Adrenal gland (tissue), 12 donors: ENCODE measurements around the gene PTBP2. TPM values are rescaled to one million over a fixed set of nuclear protein-coding genes. Genes with fewer than 3 reads are reported as not detected.
"Not testable (repeated sequence)": the region's sequence is repeated elsewhere in the genome, so short reads cannot be mapped to it uniquely, and the experiment has no call there.

ENCODE experiments used
- DNase-seq, 7 donors: peaks; one replicate each; pipeline ENCODE4 v3.0.0-alpha.2; 2019 to 2020
- H3K27ac ChIP-seq, 5 donors: fragments of 200-600 bp; sonication (generic) in 4 of 5; 1 replicate in 3 of 5; 2 replicates in 2 of 5; pipeline versions ENCODE4 v1.5.1 to v1.8.0; 2016 to 2020; ENCODE audit warnings: mild to moderate bottlenecking in 1 of 5
- H3K27me3 ChIP-seq: fragments of 200-600 bp; 2 replicates; pipeline ENCODE4 v1.8.0; 2021
- H3K36me3 ChIP-seq, 2 donors: fragments of 200-600 bp; replicated peaks in 1 of 2; 1 replicate in 1 of 2; 2 replicates in 1 of 2; pipeline versions ENCODE4 v1.5.1 to v1.8.0; 2018 to 2022
- H3K4me1 ChIP-seq, 2 donors: fragments of 200-600 bp; replicated peaks in 1 of 2; 1 replicate in 1 of 2; 2 replicates in 1 of 2; pipeline versions ENCODE4 v1.5.1 to v1.8.0; 2018 to 2021
- H3K4me3 ChIP-seq, 4 donors: fragments of 200-600 bp; sonication (generic) in 3 of 4; one replicate each; pipeline ENCODE4 v1.5.1; 2016 to 2018
- H3K9me3 ChIP-seq, 3 donors: fragments of 200-600 bp; sonication (generic) in 1 of 3; replicated peaks in 1 of 3; 1 replicate in 2 of 3; 2 replicates in 1 of 3; pipeline versions ENCODE4 v1.5.1 to v1.8.0; 2016 to 2021
- CTCF ChIP-seq, 6 experiments: fragments of 450-650 bp in 4 of 6; fragments of 200-600 bp in 2 of 6; sonication (generic) in 1 of 6; IDR thresholded peaks; 1 replicate in 5 of 6; 2 replicates in 1 of 6; pipeline versions ENCODE4 v1.5.1 to v1.8.0; 2016 to 2021; ENCODE audit warnings: antibody characterized with exemption in 6 of 6, mild to moderate bottlenecking in 2 of 6, moderate library complexity in 1 of 6
- POLR2A ChIP-seq, 2 donors: fragments of 450-650 bp; IDR thresholded peaks; one replicate each; pipeline ENCODE4 v1.6.1; 2017; ENCODE audit warnings: antibody characterized with exemption in 2 of 2, mild to moderate bottlenecking in 2 of 2, moderate library complexity in 1 of 2
- WGBS, 4 donors: extraction: QIAGEN DNeasy Blood & Tissue Kit in 2 of 4; methylation state at CpG; one replicate each; pipeline versions ENCODE4 v1.1.5 to v1.1.7; 2013 to 2017; 5-methylcytosine and 5-hydroxymethylcytosine counted together
- intact Hi-C, 2 donors: fragments of 100-400 bp; cut with DNase I; formaldehyde crosslinking; loops; one replicate each; pipeline versions ENCODE4 v1.14.1 to v1.15.0; 2022 to 2023
- polyA plus RNA-seq, 3 donors: library from polyadenylated mRNA; stranded (reverse); fragments of 200-250 nt in 2 of 3; fragments of 350-450 nt in 1 of 3; fragmentation: Illumina TruSeq in 1 of 3; extraction: RNeasy Lipid Tissue Mini Kit (QIAGEN cat#74804) in 1 of 3; gene quantifications; one replicate each; pipeline ENCODE4 v1.2.3, GENCODE V29; 2013 to 2014
- total RNA-seq, 9 donors: library from RNA; depleted of rRNA in 4 of 9; stranded (reverse); fragments of >200 nt in 4 of 9; fragments of 120-200 nt in 1 of 9; fragmentation: NEBNext Ultra II Directional in 1 of 9; extraction: Animal tissue kit (Norgen Biotek cat#: 25700) in 1 of 9; gene quantifications; one replicate each; pipeline versions ENCODE4 v1.1.0 to v1.2.4, GENCODE V29; 2013 to 2023
- donor health status: healthy with polysubstance abuse.
- donor health status: Bipolar disorder and iron deficiency.
- donor health status: DM: yes; HTN: yes; CAD: no.
- donor health status: DM: no; HTN: no; CAD: no.
- donor health status: DM: no; HTN: no; CAD: no.
- donor health status: DM: yes; HTN: yes; CAD: no.

The PTBP2 gene
- total and polyA plus RNA-seq, 12 donors = 6.2 to 42.4 (median 20.1) TPM

GRCh38 chr1:96782206-96782605 is 60.6 kb downstream of the PTBP2 start:
- no peak for TF ChIP-seq CTCF (IDR thresholded peaks at IDR 0.05)
- TF ChIP-seq POLR2A (IDR thresholded peaks at IDR 0.05) = no peak
- Histone ChIP-seq H3K4me1 (no peaks in the 10 kb centered on the region), H3K27ac (no peak overlapping the region), H3K27me3 (no peaks in the 10 kb centered on the region), H3K4me3 (no peak overlapping the region), H3K9me3 (no peaks in the 10 kb centered on the region), H3K36me3 (peaks cover 0 to 22% of the 10 kb centered on the region in 2 donors)
- DNase-seq = no peak
- intact Hi-C loops = no loop called here

GRCh38 chr1:96782856-96783255 is 61.3 kb downstream of the PTBP2 start:
- H3K36me3 ChIP-seq = peaks cover 0 to 23% of the 10 kb centered on the region in 2 donors
- no peak for TF ChIP-seq CTCF (IDR thresholded peaks at IDR 0.05)
- no peak for TF ChIP-seq POLR2A (IDR thresholded peaks at IDR 0.05)
- no peak for DNase-seq

DNA sequence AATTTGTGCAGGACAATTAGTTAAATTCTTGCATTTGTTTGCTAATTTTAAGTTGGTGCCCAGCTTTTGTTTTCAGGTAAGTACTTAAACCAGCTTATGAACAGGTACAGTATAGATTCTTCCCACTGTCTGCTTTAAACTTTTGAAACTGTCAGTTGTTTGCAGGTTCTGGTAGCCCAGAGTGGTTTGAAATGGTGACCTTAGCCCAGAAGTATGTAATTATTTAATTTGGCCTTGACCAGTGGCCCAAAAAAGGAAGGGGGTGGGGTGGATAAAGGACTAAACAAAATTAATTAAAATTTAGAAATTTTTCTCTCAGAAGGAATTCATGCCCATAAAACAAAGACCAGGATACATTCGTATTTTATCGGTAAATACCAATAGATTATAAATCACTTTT is 69.0 kb downstream of the PTBP2 start:
- Histone ChIP-seq H3K36me3 (peaks cover 0 to 10% of the 10 kb centered on the region in 2 donors), H3K4me1 (peaks cover 0 to 6% of the 10 kb centered on the region in 2 donors), H3K27me3 (no peaks in the 10 kb centered on the region), H3K27ac (no peak overlapping the region), H3K9me3 (no peaks in the 10 kb centered on the region), H3K4me3 (no peak overlapping the region)
- TF ChIP-seq POLR2A (IDR thresholded peaks at IDR 0.05) = no peak
- TF ChIP-seq CTCF (IDR thresholded peaks at IDR 0.05) = no peak
- intact Hi-C loops = no loop called here
- no peak for DNase-seq
- WGBS, 4 donors = 94 to 97% (median 97%) methylated on average over 2 of the region's 2 CpGs

More at GRCh38 chr1:96782856-96783255, 61.3 kb downstream of the PTBP2 start:
- Histone ChIP-seq H3K27me3 (no peaks in the 10 kb centered on the region), H3K4me1 (no peaks in the 10 kb centered on the region), H3K9me3 (no peaks in the 10 kb centered on the region), H3K4me3 (no peak overlapping the region), H3K27ac (no peak overlapping the region)
- intact Hi-C loops = no loop called here

DNA sequence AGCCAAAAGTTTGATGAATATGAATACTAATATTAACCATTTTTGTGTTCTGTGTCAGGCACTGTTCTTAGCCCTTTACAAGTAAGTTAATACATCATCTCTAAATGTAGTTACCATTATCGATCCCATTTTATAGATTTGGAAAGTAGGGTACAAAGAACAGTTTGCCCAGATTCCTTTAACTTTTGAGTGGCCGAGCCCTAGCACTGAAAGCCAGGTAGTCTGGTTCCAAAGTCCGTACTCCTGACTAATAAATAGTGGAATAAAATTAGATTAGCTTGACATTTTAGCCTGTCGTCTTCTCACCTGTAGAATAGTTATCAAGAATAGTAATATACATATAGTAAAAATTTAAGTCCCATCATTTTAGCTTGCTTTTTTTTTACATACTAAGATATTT is 70.6 kb downstream of the PTBP2 start:
- intact Hi-C loops = no loop called here

DNA sequence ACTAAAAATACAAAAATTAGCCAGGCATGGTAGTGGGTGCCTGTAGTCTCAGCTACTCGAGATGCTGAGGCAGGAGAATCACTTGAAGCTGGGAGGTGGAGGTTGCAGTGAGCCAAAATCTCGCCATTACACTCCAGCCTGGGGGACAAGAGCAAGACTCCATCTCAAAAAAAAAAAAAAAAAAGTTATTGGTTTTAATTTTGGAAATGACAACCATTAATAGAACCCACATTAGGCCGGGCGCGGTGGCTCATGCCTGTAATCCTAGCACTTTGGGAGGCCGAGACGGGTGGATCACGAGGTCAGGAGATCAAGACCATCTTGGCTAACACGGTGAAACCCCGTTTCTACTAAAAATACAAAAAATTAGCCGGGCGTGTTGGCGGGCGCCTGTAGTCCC is 80.1 kb downstream of the PTBP2 start:
- 94 to 99% (median 97%) methylated on average over 8 to 14 of the region's 14 CpGs for WGBS, 4 donors
- H3K36me3 ChIP-seq, H3K27me3 ChIP-seq, H3K4me3 ChIP-seq, H3K4me1 ChIP-seq, intact Hi-C loops, H3K27ac ChIP-seq, DNase-seq, H3K9me3 ChIP-seq: not testable (repeated sequence)

More for the DNA sequence above, 70.6 kb downstream of the PTBP2 start:
- no peak for DNase-seq
- H3K36me3 ChIP-seq = peaks cover 0 to under 1% of the 10 kb centered on the region in 2 donors
- TF ChIP-seq CTCF (IDR thresholded peaks at IDR 0.05) (no peak), POLR2A (IDR thresholded peaks at IDR 0.05) (no peak)
- peaks cover 0 to 6% of the 10 kb centered on the region in 2 donors for H3K4me1 ChIP-seq
- no peaks in the 10 kb centered on the region for H3K9me3 ChIP-seq
- no peak overlapping the region for H3K27ac ChIP-seq
- WGBS, 4 donors = 95 to 99% (median 99%) methylated on average over 4 of the region's 4 CpGs
- H3K27me3 ChIP-seq = no peaks in the 10 kb centered on the region
- H3K4me3 ChIP-seq = no peak overlapping the region
